Measurements from ENCODE around the gene SMIM29. TPM values are rescaled to one million over a fixed set of nuclear protein-coding genes. Genes with fewer than 3 reads are reported as not detected.
A peak's percentile ranks its signal among the peaks of the same experiment; 100 is the strongest.

The SMIM29 gene
- total RNA-seq (2014; rRNA removed; shearing (Covaris generic); ENCODE audit: low replicate concordance): 35.1 and 44.3 TPM in 2 replicates

- peak; percentile 98 for DNase-seq
- peak within 1 kb of the TSS; percentile 94 for H2AFZ ChIP-seq (ENCODE audit: low read length)
Measured at GRCh38 chr6:34248727-34249468, at the start of gene SMIM29. Gene SMIM29 (minus strand): TSS chr6:34249006. CDS start chr6:34247791, 1,215 bp downstream.

GRCh38 chr6:34295721-34296120 lies 46.9 kb upstream of the SMIM29 start:
- no peaks in the 10 kb centered on the region for H3K27me3 ChIP-seq (ENCODE audit: low read length)
- H3K4me1 ChIP-seq (ENCODE audit: low read length): peaks cover 18% of the 10 kb centered on the region
- no peak overlapping the region for H2AFZ ChIP-seq (ENCODE audit: low read length)
- DNase-seq: no peak
- H3K4me3 ChIP-seq (ENCODE audit: low read length): no peak overlapping the region
- H3K9ac ChIP-seq (ENCODE audit: low read length): no peak overlapping the region
- H3K79me2 ChIP-seq (ENCODE audit: low read length): peaks cover 46% of the 10 kb centered on the region
- peak overlapping the region; percentile 42; the same call in 1 of the 2 replicates for H3K27ac ChIP-seq (ENCODE audit: low read length)
- no peaks in the 10 kb centered on the region for H4K20me1 ChIP-seq (ENCODE audit: insufficient read depth, low read depth, low read length)
- no peaks in the 10 kb centered on the region for H3K9me2 ChIP-seq (replicated peaks; ENCODE audit: insufficient read depth, low read length)
- peaks cover 12% of the 10 kb centered on the region; the same call in 1 of the 2 replicates for H3K36me3 ChIP-seq (ENCODE audit: insufficient read depth, low read length)
- H3K4me2 ChIP-seq (ENCODE audit: low read depth, low read length, poor library complexity, severe bottlenecking): no peak overlapping the region
- no peaks in the 10 kb centered on the region for H3K9me3 ChIP-seq (ENCODE audit: low read length)

More at GRCh38 chr6:34248727-34249468, at the start of gene SMIM29:
- Histone ChIP-seq H3K4me1 (ENCODE audit: low read length) (peaks cover 27% of the 10 kb centered on the region), H3K9me3 (ENCODE audit: low read length) (no peaks in the 10 kb centered on the region), H3K9me2 (replicated peaks; ENCODE audit: insufficient read depth, low read length) (no peaks in the 10 kb centered on the region), H3K27ac (ENCODE audit: low read length) (peak within 1 kb of the TSS; percentile 65), H3K9ac (ENCODE audit: low read length) (peak within 1 kb of the TSS; percentile 90), H3K79me2 (ENCODE audit: low read length) (no peaks in the 10 kb centered on the region), H3K36me3 (ENCODE audit: insufficient read depth, low read length) (no peaks in the 10 kb centered on the region), H3K4me3 (ENCODE audit: low read length) (peak within 1 kb of the TSS; percentile 88), H4K20me1 (ENCODE audit: insufficient read depth, low read depth, low read length) (peaks cover 6% of the 10 kb centered on the region; the same call in 1 of the 2 replicates), H3K27me3 (ENCODE audit: low read length) (no peaks in the 10 kb centered on the region), H3K4me2 (ENCODE audit: low read depth, low read length, poor library complexity, severe bottlenecking) (peak within 1 kb of the TSS; percentile 87)

- no peak for DNase-seq
- Histone ChIP-seq H3K9me3 (ENCODE audit: low read length) (no peaks in the 10 kb centered on the region), H3K27ac (ENCODE audit: low read length) (no peak overlapping the region), H3K27me3 (ENCODE audit: low read length) (no peaks in the 10 kb centered on the region), H3K9ac (ENCODE audit: low read length) (no peak overlapping the region), H3K36me3 (ENCODE audit: insufficient read depth, low read length) (peaks cover 12% of the 10 kb centered on the region; the same call in 1 of the 2 replicates), H3K9me2 (replicated peaks; ENCODE audit: insufficient read depth, low read length) (no peaks in the 10 kb centered on the region), H4K20me1 (ENCODE audit: insufficient read depth, low read depth, low read length) (no peaks in the 10 kb centered on the region), H3K4me3 (ENCODE audit: low read length) (no peak overlapping the region), H2AFZ (ENCODE audit: low read length) (no peak overlapping the region), H3K4me1 (ENCODE audit: low read length) (peaks cover 25% of the 10 kb centered on the region), H3K79me2 (ENCODE audit: low read length) (peaks cover 30% of the 10 kb centered on the region), H3K4me2 (ENCODE audit: low read depth, low read length, poor library complexity, severe bottlenecking) (no peak overlapping the region)
Measured at GRCh38 chr6:34292954-34293353, 44.1 kb upstream of the SMIM29 start.

GRCh38 chr6:34289137-34289536 lies 40.3 kb upstream of the SMIM29 start:
- peak overlapping the region; percentile 13; the same call in 1 of the 2 replicates for H3K27ac ChIP-seq (ENCODE audit: low read length)

GRCh38 chr6:34288581-34288980 lies 39.8 kb upstream of the SMIM29 start:
- no peaks in the 10 kb centered on the region for H3K9me3 ChIP-seq (ENCODE audit: low read length)
- H3K4me3 ChIP-seq (ENCODE audit: low read length): no peak overlapping the region
- H3K79me2 ChIP-seq (ENCODE audit: low read length): peaks cover 30% of the 10 kb centered on the region
- DNase-seq: no peak
- peak overlapping the region; percentile 13; the same call in 1 of the 2 replicates for H3K27ac ChIP-seq (ENCODE audit: low read length)
- H3K4me2 ChIP-seq (ENCODE audit: low read depth, low read length, poor library complexity, severe bottlenecking): no peak overlapping the region
- no peak overlapping the region for H3K9ac ChIP-seq (ENCODE audit: low read length)
- H3K27me3 ChIP-seq (ENCODE audit: low read length): no peaks in the 10 kb centered on the region
- no peaks in the 10 kb centered on the region for H4K20me1 ChIP-seq (ENCODE audit: insufficient read depth, low read depth, low read length)
- no peaks in the 10 kb centered on the region for H3K9me2 ChIP-seq (replicated peaks; ENCODE audit: insufficient read depth, low read length)
- H3K36me3 ChIP-seq (ENCODE audit: insufficient read depth, low read length): peaks cover 27% of the 10 kb centered on the region; the same call in 1 of the 2 replicates
- no peak overlapping the region for H2AFZ ChIP-seq (ENCODE audit: low read length)
- H3K4me1 ChIP-seq (ENCODE audit: low read length): peaks cover 29% of the 10 kb centered on the region

More at GRCh38 chr6:34289137-34289536, 40.3 kb upstream of the SMIM29 start:
- no peaks in the 10 kb centered on the region for H3K27me3 ChIP-seq (ENCODE audit: low read length)
- peaks cover 29% of the 10 kb centered on the region for H3K4me1 ChIP-seq (ENCODE audit: low read length)
- no peak for DNase-seq
- H3K4me3 ChIP-seq (ENCODE audit: low read length): no peak overlapping the region
- no peaks in the 10 kb centered on the region for H3K9me3 ChIP-seq (ENCODE audit: low read length)
- no peaks in the 10 kb centered on the region for H4K20me1 ChIP-seq (ENCODE audit: insufficient read depth, low read depth, low read length)
- no peaks in the 10 kb centered on the region for H3K9me2 ChIP-seq (replicated peaks; ENCODE audit: insufficient read depth, low read length)
- no peak overlapping the region for H2AFZ ChIP-seq (ENCODE audit: low read length)
- no peak overlapping the region for H3K4me2 ChIP-seq (ENCODE audit: low read depth, low read length, poor library complexity, severe bottlenecking)
- peaks cover 27% of the 10 kb centered on the region for H3K79me2 ChIP-seq (ENCODE audit: low read length)
- no peak overlapping the region for H3K9ac ChIP-seq (ENCODE audit: low read length)
- H3K36me3 ChIP-seq (ENCODE audit: insufficient read depth, low read length): peaks cover 24% of the 10 kb centered on the region; the same call in 1 of the 2 replicates

GRCh38 chr6:34285448-34286164 lies 36.8 kb upstream of the SMIM29 start:
- H3K4me2 ChIP-seq (ENCODE audit: low read depth, low read length, poor library complexity, severe bottlenecking): no peak overlapping the region
- peaks cover 29% of the 10 kb centered on the region for H3K4me1 ChIP-seq (ENCODE audit: low read length)
- DNase-seq: no peak
- no peaks in the 10 kb centered on the region for H4K20me1 ChIP-seq (ENCODE audit: insufficient read depth, low read depth, low read length)
- H3K27me3 ChIP-seq (ENCODE audit: low read length): no peaks in the 10 kb centered on the region
- peaks cover 16% of the 10 kb centered on the region; the same call in 1 of the 2 replicates for H3K36me3 ChIP-seq (ENCODE audit: insufficient read depth, low read length)
- no peaks in the 10 kb centered on the region for H3K9me3 ChIP-seq (ENCODE audit: low read length)
- H2AFZ ChIP-seq (ENCODE audit: low read length): no peak overlapping the region
- H3K9me2 ChIP-seq (replicated peaks; ENCODE audit: insufficient read depth, low read length): no peaks in the 10 kb centered on the region
- H3K4me3 ChIP-seq (ENCODE audit: low read length): no peak overlapping the region
- peak overlapping the region; percentile 26; the same call in 1 of the 2 replicates for H3K27ac ChIP-seq (ENCODE audit: low read length)
- no peak overlapping the region for H3K9ac ChIP-seq (ENCODE audit: low read length)
- peaks cover 24% of the 10 kb centered on the region for H3K79me2 ChIP-seq (ENCODE audit: low read length)

GRCh38 chr6:34284563-34285447 lies 36.0 kb upstream of the SMIM29 start:
- Histone ChIP-seq H3K9ac (ENCODE audit: low read length) (peak overlapping the region; percentile 10; the same call in 1 of the 2 replicates), H3K4me1 (ENCODE audit: low read length) (peaks cover 28% of the 10 kb centered on the region), H3K79me2 (ENCODE audit: low read length) (peaks cover 22% of the 10 kb centered on the region), H3K27me3 (ENCODE audit: low read length) (no peaks in the 10 kb centered on the region), H3K36me3 (ENCODE audit: insufficient read depth, low read length) (peaks cover 16% of the 10 kb centered on the region; the same call in 1 of the 2 replicates), H3K9me2 (replicated peaks; ENCODE audit: insufficient read depth, low read length) (no peaks in the 10 kb centered on the region), H3K9me3 (ENCODE audit: low read length) (no peaks in the 10 kb centered on the region), H3K27ac (ENCODE audit: low read length) (peak overlapping the region; percentile 26; the same call in 1 of the 2 replicates), H3K4me2 (ENCODE audit: low read depth, low read length, poor library complexity, severe bottlenecking) (no peak overlapping the region), H2AFZ (ENCODE audit: low read length) (no peak overlapping the region), H3K4me3 (ENCODE audit: low read length) (no peak overlapping the region), H4K20me1 (ENCODE audit: insufficient read depth, low read depth, low read length) (no peaks in the 10 kb centered on the region)
- peak; percentile 50 for DNase-seq

All from Karpas-422 (cell line).